CD1c-positive myeloid dendritic cell (primary cell): ENCODE results near the gene ARID1A.
A peak's percentile ranks its signal among the peaks of the same experiment; 100 is the strongest.
"Not testable (repeated sequence)": the region's sequence is repeated elsewhere in the genome, so short reads cannot be mapped to it uniquely, and the experiment has no call there.

Source experiments
- DNase-seq: peaks from one replicate; pipeline ENCODE4 v3.0.0-alpha.2; 2016; ENCODE audit errors: extremely low spot score

ARID1A gene

GRCh38 chr1:26695356-26696118 is at the start of gene ARID1A:
TSS of gene ARID1A (plus strand) at chr1:26696015. CDS start at chr1:26696404, 389 bp downstream.
- DNase-seq: peak; percentile 97

- no peak for DNase-seq
Observed at GRCh38 chr1:26664802-26665201, 31.0 kb upstream of the ARID1A start.

GRCh38 chr1:26666855-26667254 is 29.0 kb upstream of the ARID1A start:
- no peak for DNase-seq

GRCh38 chr1:26668106-26668786 is 27.6 kb upstream of the ARID1A start:
- not testable (repeated sequence) for DNase-seq

GRCh38 chr1:26677306-26678115 is 18.3 kb upstream of the ARID1A start:
- peak; percentile 76 for DNase-seq

GRCh38 chr1:26684763-26685508 is 10.9 kb upstream of the ARID1A start:
- no peak for DNase-seq

- DNase-seq: no peak
Observed at GRCh38 chr1:26686795-26687194, 9.0 kb upstream of the ARID1A start.

- no peak for DNase-seq
Observed at GRCh38 chr1:26689504-26689903, 6.3 kb upstream of the ARID1A start.

GRCh38 chr1:26690157-26690556 is 5.7 kb upstream of the ARID1A start:
- peak; percentile 94 for DNase-seq

- DNase-seq: no peak
Observed at GRCh38 chr1:26690576-26691031, 5.2 kb upstream of the ARID1A start.

- DNase-seq: peak; percentile 91
Observed at GRCh38 chr1:26692211-26692792, 3.5 kb upstream of the ARID1A start.

GRCh38 chr1:26692793-26693490 is 2.9 kb upstream of the ARID1A start:
- DNase-seq: peak; percentile 95

- DNase-seq: no peak
Observed at GRCh38 chr1:26693599-26694572, 1.9 kb upstream of the ARID1A start.

GRCh38 chr1:26694638-26695355 is 1.0 kb upstream of the ARID1A start:
- DNase-seq: no peak

- peak; percentile 33 for DNase-seq
Observed at GRCh38 chr1:26696119-26696653, 371 bp downstream of the ARID1A start.

- peak; percentile 38 for DNase-seq
Observed at GRCh38 chr1:26696654-26697430, 1.0 kb downstream of the ARID1A start.

GRCh38 chr1:26697431-26697977 is 1.7 kb downstream of the ARID1A start:
- no peak for DNase-seq
